ENCODE data around the gene LRRC9.
"Not testable (repeated sequence)": the region's sequence is repeated elsewhere in the genome, so short reads cannot be mapped to it uniquely, and the experiment has no call there.

LRRC9 gene

DNA sequence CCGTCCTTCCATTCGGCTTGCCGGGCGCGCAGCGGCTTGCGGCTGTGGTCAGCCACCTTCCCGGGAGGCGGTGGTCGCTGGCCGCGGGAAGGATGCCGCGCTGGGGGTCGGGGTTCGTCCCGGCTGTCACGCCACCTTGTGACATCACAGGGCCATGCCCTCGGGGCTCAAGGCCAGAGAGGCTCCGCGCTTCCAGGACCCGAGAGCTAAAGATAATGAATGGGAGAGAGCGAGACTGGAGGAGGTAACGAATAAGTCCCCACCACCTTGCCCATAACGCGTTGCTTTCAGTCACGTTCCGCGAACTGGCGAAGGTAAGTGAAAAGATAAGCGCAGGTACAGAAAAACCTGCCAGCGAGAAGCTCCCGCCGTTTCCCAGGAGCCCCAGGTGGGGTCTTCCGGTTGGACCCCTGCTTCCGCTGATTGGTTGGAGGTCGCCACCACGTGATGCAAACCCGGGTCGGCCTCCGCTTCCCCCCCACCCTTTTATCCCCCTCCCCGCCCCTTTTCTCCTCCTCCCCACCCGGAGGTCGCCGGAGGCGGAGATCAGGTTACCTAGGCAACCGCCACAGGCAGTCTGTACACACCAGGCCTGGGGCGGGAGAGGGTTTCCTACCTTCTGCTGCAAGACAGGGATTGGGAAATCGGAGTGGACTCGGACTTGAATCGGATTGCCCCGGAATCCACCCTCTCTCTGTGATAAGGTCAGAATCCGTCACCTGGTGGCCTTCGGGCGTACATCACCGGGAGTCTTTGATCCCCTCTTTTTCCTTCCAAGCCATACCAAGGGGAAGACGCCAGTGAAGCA lies at the start of gene LRRC9:
LRRC9 (plus strand) TSS at position 575 of the 808 bp plus-strand sequence.
- DNase-seq (ENCODE audit: low read depth): peak; percentile 8

DNA sequence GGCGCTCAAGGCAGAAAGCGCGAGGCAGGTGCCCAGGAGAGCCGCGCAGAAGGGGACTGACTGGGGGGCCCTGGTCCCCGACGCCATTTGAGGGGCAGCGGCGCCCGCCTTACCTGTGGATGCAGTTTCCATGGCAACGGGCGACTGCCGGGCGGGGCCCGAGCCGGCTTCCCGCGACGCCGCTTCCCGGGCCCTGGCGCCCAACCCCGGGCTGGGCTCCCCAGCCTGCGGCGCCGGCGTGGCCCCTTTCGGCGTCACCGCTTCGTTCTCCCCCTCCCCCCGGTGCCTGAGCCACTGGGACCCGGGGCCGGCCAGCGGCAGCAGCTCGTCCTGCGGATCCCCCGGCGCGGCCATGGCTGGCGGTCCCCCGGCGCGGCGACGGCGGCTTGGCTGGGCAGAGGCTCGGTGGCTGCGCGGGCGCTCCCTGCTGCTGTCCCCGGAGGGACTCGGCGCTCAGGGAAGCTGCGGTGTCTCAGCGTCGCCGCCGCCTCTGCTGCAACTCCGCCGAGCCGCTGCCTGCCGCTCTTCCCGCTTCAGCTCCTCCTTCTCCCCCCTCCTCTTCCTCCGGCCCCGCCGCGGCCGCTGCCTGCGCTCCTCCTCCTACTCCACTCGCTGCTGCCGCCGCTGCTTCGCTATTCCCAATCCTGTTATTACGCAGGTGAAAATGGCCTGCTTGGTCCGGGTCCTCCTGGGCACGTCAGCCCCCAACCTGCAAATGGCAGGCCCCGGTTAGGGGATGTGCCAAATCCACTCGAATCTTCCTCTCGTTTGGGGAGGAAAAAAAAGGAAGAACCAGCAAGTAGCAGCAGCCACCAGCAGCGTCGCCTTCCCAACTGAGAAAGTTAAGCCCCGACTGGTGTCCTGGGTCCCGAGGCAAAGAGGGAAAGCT lies 49.4 kb upstream of the LRRC9 start, which contains the start of gene RTN1:
RTN1 (minus strand) TSS at position 500 of the 889 bp plus-strand sequence; CDS start at position 354, 146 bp downstream.
- DNase-seq (ENCODE audit: low read depth): no peak

DNA sequence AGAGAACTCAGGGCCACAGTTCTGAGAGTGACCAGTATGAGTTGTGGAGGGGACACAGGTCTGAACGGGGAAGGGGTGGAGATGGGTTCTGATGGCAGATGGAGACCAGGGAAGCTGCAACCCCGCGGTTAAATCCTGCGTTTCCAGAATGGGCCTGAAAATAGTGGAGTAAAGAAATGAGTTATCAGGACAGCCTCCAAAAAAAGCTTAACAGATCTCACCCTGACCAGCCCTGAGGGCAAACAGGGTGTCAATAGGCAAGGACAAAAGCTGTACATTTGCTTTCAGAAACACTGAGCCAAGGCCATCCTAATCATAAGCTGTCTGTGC lies 48.8 kb upstream of the LRRC9 start:
- DNase-seq (ENCODE audit: low read depth): no peak

DNA sequence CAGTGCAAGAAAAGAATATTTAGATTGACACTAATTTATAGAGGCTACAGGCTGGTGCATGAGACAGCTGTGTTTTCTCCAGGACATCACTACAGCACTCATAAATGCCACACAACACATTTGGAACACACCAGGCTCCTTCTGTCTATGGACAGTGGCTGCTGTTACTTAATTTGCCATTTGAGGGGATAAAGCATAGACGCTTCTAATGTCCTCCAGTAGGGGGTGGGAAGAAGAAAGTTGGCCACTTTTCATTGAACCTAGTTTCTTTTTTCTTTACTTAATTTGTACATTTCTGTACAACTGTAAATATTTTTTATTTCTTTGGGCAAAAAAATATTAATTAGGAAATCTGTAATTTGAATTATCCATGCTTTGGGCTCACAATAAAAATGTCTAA lies 37.0 kb upstream of the LRRC9 start:
- DNase-seq (ENCODE audit: low read depth): no peak

DNA sequence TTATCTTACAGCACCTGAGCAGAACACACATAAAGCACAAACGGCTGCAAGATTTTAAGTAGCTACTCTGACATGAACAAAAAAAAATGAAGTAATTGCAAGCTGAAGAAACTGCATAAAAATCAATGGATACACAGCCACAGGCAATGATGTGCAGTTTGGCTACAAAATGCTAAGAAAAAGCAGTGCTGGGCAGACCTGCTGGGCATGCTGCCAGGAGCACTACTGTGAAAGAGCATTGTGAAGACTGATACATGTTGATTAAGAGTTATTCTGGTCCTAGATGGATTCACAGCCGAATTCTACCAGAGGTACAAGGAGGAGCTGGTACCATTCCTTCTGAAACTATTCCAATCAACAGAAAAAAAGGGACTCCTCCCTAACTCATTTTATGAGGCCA lies 29.3 kb upstream of the LRRC9 start:
- DNase-seq (ENCODE audit: low read depth): no peak

DNA sequence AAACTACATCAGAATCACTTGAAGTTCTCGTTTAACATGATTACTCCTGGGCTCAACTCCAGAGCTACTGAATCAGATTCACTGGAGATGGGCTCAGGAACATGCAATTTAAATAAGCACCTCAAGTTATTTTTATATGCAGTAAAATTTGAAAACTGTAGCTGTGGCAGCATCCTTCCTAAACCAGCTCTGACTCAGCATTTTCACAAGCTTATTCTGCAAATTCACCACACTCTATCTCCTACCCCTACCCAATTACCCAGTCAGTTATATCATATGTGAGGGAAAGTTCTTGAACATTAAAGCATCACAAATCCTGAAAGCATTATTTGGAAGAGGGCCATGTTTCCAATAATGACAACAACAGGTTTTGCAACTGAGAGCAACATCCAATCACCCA lies 24.2 kb upstream of the LRRC9 start:
- DNase-seq (ENCODE audit: low read depth): no peak

DNA sequence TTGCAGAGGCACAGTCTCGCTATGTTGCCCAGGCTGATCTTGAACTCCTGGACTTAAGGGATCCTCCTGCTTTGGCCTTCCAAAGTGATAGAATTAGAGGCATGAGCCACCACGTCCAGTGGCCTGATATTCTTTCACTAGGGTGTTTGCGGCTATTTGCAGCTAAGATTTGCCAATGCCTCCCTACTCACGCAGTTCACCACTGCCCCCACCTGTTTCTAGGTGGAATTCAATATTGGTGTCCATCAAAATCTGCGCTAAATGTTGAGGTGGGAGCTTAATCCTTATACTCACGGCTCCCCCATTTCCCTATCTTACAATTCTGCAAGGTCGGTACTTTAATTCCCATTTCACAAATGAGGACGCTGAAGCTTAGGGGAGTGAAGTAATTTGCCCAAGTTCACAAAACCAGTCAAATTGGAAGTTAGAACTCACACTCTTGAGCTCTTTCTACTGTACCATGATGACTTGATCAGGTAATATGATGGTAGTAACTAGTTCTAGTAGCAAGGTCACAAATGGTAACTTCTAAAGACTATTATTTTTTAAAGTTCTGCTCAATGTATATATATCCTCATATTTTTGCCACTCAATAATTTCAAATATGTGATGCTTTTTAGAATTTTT lies 22.1 kb upstream of the LRRC9 start:
- no peak for DNase-seq (ENCODE audit: low read depth)

DNA sequence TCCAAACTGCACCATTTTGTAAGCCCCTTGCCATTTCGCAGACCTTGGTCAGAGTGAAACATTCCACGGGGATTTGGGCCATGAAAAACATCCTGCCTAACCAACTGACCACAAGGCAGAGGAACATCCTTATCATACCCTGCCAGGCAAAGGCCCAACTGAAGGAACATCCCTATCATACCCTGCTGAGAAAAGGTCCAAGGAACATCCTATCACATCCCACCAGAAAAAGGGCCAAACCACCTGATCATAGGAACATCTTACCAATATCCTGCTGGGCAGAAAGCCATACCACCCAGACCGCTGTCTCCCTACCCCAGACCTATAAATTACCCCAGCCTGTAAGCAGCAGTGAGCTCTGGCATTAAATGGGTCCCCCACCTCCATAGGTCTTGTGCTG lies 19.4 kb upstream of the LRRC9 start:
- DNase-seq (ENCODE audit: low read depth): no peak

DNA sequence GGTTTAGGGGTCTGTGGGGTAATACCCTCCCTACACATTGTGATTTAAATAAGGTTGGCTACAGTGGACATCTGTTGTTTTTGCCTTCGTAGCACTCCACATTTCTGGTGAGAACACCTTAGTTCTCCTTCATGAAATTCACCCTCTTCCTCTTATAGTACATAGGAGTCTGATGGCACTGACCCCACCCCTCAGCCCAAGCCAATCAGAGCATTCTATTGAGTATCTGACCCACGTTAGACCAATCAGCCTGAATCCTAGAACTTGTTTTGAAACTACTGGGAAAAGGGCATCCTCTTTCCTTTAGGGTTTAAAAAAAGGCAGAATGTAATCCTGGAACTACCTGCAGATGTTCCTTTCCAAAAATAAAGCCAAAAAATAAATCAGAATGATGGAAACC lies 15.8 kb upstream of the LRRC9 start:
- DNase-seq (ENCODE audit: low read depth): no peak

DNA sequence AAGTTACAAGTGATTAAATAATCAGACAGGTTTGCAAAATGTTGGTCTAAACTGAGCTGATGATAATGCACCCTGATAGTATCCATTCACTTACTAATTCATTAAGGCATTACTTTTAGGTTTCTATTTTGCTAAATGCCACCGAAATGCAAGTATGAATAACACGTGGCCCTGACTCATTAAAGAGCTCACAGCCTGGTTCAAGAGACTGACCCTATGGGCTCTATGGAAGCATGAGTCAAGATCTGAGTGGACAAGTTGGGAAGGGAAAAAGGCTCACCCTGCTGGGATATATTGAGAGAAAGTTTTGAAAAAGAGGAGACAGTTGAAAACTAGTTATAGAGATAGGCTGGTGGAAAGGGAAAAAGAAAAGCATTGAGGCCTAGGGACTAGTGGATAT lies 14.8 kb upstream of the LRRC9 start:
- no peak for DNase-seq (ENCODE audit: low read depth)

DNA sequence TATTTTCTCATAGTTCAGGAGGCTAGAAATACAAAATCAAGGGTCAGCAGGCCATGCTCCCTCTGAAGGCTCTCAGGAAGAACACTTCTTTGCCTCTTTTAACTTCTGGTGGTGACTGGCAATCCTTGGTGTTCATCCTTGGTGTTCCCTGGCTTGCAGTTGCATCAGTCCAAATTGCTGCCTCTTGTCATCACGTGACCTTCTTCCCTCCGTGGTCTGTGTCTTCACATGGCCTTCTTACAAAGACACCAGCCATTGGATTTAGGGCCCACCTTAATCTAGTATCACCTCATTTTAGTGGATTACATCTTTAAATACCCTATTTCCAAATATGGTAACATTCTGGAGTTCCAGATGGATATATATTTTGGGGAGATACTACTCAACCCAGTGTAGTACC lies 7.5 kb upstream of the LRRC9 start:
- DNase-seq (ENCODE audit: low read depth): no peak

DNA sequence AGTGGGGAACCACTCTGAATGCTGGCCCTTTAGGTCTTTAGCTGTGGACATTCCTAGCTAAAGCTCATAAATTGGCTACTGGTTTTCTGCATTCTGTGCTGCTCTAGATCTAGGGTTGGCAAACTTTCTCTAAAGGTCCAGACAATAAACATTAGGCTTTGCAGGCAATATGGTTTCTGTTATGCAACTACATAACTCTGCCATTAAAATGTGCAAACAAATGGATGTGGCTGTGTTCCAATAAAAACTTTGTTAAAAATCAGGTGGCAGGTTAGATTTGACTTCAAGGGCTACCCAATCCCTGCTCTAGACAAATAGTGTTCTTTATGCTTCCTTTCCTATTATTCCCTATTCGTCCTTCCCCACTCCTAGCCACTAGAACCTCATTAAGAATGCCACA lies 6.8 kb upstream of the LRRC9 start:
- no peak for DNase-seq (ENCODE audit: low read depth)

DNA sequence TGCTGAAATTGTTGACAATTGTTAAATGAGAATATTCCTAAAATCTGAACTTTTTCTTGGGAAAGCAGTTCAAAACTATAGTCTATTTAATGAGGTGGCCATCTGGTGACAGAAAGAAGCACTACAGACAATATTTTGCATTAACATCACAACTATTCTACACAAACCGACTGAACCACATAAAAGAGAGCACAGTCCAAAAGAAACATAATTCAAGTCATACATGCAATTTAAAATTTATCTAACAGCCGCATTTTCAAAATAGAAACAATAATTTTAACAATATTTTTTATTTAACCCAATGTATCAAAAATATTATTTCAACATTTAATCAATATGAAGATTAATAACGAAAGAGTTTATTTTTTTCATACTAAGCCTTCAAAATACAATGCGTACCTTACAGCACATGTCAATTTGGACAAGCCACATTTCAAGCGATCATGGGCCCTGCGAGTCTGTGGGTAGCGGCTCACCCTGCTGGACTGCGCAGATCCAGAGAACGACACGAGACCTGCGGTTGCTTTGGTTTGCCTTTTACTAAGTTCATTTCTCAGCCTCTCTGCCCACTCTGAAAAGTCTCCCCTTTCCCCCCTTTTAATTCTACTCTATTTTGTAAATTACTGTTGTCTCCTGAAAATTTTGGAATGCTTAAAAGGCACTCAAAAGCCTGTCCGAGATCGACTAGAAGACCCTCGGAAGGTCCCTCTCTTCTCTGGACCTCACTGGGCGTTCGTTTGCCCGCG lies 947 bp upstream of the LRRC9 start:
- DNase-seq (ENCODE audit: low read depth): no peak

DNA sequence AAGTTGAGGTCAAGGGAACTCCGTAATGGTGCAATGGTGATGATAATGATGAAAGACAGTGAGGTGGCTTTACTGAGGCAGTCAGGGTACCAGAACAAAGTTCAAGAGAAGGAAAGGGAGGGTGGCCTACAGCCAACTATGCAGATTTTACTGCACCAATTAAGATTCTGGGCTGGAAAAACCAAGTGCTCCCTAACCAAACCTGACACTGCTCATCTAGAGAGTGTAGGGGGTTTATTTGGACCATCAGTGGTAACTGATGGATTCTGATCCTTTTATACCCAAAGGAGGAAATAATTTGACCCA lies 387 bp downstream of the LRRC9 start:
- no peak for DNase-seq (ENCODE audit: low read depth)

DNA sequence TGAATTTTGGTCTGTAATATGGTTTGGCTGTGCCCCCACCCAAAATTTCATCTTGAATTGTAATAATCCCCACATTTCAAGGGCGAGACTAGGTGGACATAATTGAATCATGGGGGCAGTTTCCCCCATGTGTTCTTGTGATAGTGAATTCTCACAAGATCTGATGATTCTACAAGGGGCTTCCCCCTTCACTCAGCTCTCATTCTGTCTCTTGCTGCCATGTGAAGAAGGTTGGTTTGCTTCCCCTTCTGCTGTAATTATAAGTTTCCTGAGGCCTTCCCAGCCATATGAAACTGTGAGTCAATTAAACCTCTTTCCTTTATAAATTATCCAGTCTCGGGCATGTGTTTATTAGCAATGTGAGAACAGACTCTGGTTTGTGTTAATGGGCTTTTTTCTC lies 5.9 kb downstream of the LRRC9 start:
- DNase-seq (ENCODE audit: low read depth): no peak

DNA sequence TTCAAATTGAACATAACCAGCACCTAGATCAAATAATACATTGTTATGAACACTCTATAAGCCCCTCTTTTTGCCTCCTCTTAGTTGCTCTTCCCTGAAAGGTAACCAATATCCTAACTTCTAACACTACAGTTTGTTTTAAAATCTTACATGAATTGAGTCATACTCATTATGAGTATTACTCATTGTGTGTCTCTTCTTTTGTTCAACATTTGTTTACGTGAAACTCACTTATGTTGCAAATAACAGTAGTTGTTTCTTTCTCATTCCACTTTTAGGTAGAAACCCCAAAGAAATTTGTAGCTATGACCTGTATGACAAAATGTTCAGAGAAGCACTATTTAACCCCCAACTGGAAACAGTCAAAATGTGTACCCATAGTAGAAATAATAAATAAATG lies 6.6 kb downstream of the LRRC9 start:
- DNase-seq (ENCODE audit: low read depth): no peak

DNA sequence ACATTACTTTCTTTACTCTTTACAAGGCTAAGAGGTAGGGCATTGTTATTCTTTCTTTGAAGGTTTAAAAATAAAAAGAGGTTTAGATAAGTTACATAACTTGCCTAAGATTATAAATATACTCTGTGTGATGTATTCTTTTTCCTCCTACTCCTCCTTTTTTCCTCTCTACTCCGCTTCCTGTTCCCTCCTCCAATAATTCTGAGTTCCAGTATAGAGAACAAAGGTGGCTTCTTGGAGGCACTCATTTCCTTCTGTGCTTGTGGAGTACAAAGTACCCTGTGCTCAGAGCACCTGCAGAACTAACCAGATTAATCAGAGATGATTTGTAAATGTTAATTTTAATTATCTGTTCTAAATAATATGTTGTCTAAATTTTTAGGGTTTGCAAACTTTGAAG lies 11.3 kb downstream of the LRRC9 start:
- DNase-seq (ENCODE audit: low read depth): no peak

DNA sequence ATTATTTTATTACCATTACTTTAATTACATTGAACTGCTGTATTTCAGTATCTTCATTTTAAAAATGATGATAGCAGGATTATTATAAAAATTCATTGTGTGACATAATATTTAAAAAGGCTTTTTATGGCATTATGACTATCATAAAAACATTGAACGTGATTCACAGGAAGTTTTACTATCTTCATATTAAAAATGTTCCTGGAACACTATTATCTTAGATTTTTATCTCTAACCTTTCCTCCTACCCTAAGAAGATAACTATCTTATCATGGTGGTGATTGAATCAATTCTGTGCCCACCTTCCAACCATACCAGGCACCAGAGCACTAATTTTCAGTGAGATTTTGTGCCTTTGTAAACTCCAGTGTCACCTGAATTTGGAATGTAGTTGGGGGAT lies 16.2 kb downstream of the LRRC9 start:
- DNase-seq (ENCODE audit: low read depth): no peak

DNA sequence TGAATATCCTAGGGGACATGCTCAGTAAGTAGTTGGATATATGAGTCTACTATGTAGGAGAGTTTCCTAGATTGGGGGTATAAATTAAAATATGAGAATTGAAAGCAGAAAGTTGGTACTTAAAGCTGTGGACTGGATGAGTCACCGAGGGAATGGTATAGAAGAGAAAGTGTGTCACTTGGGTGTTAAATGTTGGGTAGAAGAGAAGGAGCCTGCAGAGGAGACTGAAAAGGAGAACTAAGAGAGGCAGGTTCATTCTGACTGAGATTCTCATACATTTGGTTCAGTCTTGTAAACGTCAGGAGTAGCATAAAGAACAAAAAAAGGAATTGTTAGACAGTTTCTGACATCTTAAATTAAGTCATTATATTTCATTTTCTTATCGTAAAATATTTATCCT lies 19.9 kb downstream of the LRRC9 start:
- no peak for DNase-seq (ENCODE audit: low read depth)

DNA sequence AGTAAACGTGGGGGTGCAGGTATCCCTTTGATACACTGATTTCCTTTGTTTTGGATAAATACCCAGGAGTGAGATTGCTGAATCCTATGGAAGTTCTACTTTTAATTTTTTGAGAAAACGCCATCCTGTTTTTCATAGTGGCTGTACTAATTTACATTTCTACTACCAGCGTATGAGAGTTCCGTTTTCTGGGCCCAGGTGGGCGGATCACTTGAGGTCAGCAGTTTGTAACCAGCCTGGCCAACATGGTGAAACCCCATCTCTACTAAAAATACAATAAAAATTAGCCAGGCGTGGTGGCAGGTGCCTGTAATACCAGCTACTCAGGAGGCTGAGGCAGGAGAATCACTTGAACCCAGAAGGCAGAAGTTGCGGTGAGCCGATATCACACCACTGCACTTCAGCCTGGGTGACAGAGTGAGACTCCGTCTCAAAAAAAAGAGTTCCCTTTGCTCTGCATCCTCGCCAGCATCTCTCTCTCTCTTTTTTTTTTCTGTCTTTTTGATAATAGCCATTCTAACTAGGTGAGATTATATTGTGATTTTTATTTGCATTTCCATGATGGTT lies 22.4 kb downstream of the LRRC9 start:
- not testable (repeated sequence) for DNase-seq (ENCODE audit: low read depth)

DNA sequence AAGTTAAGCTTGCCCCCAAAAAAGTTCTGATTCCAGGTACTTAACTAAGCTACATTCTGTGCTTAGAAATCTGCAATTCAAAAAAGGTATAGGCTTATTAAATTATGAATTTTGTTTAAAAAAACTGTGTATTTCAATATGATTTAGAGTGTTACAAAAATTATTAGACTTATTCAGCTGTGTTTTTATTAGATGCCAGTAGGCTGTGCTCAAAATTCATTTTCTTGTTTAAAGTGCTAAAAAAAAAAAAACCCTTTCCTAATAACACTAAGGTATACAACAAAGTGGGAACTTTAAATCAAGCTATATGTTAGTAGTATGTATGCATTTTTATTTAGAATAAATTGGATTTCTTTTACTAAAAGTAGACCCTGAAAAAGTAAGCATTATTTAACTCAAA lies 25.0 kb downstream of the LRRC9 start:
- no peak for DNase-seq (ENCODE audit: low read depth)

DNA sequence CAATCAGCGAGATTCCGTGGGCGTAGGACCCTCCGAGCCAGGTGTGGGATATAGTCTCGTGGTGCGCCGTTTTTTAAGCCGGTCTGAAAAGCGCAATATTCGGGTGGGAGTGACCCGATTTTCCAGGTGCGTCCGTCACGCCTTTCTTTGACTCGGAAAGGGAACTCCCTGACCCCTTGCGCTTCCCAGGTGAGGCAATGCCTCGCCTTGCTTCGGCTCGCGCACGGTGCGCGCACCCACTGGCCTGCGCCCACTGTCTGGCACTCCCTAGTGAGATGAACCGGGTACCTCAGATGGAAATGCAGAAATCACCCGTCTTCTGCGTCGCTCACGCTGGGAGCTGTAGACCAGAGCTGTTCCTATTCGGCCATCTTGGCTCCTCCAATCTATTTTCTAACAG lies 32.2 kb downstream of the LRRC9 start:
- DNase-seq (ENCODE audit: low read depth): not testable (repeated sequence)
